Tongue (tissue), 2 donors: ENCODE measurements around the gene CHMP1A. TPM values are rescaled to one million over a fixed set of nuclear protein-coding genes. Genes with fewer than 3 reads are reported as not detected.

ENCODE experiments used
- DNase-seq: peaks from one replicate; pipeline ENCODE4 v3.0.0-alpha.2; 2015
- total RNA-seq: library from RNA; depleted of rRNA; stranded (reverse); fragments of >200 nt; gene quantifications from one replicate; pipeline ENCODE4 v1.2.3, GENCODE V29; 2014

The CHMP1A gene
- total RNA-seq, 1 donor from 2014 or later, result 74.9 TPM

DNA sequence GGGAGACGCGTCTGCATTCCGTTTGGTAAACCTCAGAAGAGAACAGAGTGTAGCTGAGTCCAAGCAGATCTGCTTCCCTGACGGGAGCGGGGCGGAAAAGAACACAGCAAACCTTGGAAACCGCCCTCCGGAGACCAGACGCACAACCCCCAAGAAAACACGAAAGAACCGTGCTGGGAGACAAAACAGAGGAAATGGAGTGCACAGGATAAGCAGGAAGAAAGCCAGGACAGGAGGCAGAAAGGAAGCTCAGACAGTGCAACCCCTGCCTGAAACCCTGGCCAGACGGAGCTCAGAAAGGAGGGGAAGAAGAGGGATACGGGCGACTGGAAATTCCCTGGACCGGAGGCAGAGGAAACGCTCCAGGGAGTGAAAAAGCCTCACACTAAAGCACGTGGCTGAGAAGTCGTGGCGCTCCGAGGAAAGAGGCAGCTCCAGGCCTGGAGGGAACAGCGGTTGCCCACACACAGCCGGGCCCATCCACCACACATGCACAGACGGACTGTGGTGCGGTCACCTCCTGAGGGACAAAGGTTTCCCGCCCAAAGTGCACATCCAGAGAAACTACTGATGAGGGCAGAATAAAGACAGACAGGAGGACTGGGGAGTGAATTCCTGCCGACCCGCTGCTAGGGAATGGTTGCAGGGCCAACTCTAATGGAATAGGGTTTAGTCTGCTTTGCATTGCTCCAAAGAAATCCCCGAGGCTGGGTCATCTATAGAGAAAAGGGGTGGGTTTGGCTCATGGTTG, 33.8 kb downstream of the CHMP1A start:
- DNase-seq, result peak; percentile 30

DNA sequence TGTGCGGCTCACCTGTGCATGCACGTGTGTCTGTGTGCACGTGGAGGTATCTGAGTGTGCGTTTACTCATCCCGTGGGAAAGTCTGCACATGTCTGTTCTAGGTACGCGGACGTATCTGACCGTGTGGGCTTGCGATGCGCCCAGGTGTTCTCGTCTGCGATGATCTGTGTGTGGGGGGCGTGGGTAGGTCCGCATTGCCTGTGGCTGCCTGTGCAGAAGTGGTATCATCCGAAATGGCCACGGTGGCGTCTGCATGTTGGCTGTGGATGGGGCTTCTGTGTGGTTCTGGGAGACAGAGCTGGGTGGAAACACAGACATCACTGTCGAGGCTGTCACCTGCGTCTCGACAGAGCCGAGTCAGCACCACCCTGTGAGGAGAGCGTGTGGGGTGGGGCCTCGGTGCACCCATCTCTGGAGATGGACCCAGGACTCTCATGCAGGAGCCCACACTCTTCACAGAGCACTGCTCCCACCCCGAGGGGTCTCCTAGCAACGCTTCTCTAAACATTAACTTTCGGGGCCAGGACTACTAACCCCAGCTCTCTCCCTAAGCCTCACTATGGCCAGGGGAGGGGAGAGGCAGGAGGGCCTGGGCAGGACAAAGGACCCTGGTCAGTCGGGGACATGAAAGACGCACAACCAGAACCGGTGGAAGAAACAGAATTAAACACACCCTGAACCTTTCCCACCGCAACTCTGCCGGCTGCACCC, 35.7 kb downstream of the CHMP1A start:
- DNase-seq, result no peak

DNA sequence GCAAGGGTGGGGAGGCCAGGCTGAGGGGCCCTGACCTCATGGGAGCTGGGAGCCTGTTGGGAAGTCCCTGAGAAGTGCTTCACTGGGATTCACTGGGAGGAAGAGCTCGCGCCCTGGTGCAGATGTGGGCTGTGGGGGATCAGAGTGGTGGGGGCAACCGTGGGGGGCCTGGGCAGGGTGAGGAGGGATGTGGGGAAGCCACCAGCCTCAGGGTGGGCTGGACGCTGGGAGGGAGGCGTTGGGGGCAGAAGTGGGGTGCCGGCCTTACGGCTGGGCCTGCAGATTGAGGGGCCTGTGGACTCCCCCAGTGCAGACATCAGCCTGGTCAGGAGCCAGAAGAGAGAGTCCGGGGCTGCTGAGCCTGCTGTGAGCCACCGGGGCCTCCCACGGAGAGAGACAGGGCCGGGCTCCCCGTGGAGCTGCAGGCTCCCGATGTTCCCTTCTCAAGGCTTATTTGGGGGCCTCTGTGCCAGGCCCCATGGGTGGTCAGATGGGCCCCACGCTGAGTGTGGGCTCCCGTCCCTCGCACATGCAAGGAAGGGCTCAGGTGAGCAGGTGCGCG, 36.3 kb downstream of the CHMP1A start:
- DNase-seq, result no peak

DNA sequence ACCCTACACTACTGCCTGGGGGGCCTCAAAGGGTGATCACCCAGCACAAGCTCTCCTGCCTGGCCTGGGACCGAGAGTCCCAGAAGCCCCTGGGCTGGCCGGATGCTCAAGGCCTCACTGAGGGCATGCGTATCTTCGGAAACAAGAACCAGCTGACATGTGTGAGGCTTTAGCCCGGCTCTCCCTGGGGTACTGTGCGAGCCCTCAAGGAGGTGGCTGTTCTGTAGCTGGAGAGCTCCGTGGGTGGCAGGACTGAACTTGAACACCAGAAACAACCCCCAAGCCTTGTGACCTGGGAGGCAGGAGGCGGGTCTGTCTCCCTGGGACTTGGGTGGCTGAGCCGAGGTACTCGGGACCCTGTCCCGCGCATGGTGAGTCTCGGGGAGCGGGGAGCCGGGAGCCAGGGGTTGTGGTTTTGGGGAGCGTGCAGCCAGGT, 37.1 kb downstream of the CHMP1A start:
- DNase-seq, result no peak

- no peak for DNase-seq
Measured at GRCh38 chr16:89619840-89620239, 37.7 kb downstream of the CHMP1A start.

GRCh38 chr16:89618109-89618998, 39.2 kb downstream of the CHMP1A start:
- DNase-seq, result no peak

GRCh38 chr16:89617036-89617435, 40.5 kb downstream of the CHMP1A start:
- DNase-seq, result no peak

GRCh38 chr16:89616623-89617022, 40.9 kb downstream of the CHMP1A start:
- no peak for DNase-seq

GRCh38 chr16:89615596-89616090, 41.9 kb downstream of the CHMP1A start:
- DNase-seq, result no peak

DNA sequence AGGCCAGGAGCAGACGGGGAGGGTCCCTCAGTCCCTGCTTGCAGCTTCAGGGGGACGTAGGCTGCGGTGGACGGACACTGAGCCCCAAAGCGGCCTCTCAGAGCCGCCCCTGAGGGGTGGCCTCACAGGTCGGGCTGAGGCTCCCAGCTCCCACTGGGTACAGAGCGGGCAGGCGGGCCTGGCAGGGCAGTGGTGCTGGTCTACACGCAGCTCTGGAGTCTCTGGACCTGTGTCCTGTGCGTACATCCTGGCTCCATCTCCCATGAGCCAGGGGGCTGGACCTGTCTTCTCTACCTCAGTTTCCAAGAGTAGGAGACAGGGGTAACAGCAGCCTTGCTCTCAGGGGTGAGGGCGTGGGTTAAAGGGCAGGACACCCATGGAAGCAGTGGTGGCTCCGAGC, 42.3 kb downstream of the CHMP1A start:
- DNase-seq, result no peak

- no peak for DNase-seq
Measured at GRCh38 chr16:89613954-89614459, 43.5 kb downstream of the CHMP1A start.

GRCh38 chr16:89613231-89613953, 44.1 kb downstream of the CHMP1A start, which contains the start of gene DPEP1:
TSS of gene DPEP1 (plus strand) at chr16:89613642. CDS start at chr16:89630411, 16,769 bp downstream.
- no peak for DNase-seq

DNA sequence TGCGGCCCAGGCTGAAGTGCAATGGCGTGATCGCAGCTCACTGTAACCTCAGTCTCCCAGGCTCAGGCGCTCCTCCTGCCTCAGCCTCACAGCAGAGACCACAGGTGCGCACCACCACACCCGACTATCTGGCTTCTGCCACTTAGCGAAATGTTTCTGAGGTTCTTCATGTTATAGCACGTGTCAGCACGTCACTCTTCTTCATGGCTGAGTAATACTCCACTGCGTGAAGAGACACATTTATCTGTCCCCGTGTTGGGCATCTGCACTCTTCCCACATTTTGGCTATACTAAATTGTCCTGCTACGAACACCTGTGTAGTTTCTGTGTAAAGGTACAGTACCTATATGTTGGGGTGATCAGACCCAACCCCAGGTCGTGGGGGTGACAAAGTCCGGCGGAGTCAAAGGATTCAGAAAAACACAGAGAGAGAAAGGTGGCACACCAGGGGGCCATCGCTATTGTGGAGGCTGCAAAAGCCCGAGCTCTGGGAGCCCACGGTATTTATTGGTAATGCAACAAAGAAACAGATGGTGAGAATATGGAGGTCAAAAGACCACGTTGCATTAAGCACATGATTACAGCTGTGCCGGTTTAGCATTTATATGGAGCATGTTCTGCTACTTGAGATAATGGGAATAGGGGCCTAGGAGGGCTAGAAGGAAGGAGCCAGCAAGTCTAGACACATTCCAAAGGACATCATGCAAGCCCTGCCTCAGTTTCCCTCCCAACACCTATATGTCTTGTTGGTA, 44.9 kb downstream of the CHMP1A start:
- DNase-seq, result no peak

- DNase-seq, result no peak
Measured at GRCh38 chr16:89610108-89610453, 47.4 kb downstream of the CHMP1A start.

DNA sequence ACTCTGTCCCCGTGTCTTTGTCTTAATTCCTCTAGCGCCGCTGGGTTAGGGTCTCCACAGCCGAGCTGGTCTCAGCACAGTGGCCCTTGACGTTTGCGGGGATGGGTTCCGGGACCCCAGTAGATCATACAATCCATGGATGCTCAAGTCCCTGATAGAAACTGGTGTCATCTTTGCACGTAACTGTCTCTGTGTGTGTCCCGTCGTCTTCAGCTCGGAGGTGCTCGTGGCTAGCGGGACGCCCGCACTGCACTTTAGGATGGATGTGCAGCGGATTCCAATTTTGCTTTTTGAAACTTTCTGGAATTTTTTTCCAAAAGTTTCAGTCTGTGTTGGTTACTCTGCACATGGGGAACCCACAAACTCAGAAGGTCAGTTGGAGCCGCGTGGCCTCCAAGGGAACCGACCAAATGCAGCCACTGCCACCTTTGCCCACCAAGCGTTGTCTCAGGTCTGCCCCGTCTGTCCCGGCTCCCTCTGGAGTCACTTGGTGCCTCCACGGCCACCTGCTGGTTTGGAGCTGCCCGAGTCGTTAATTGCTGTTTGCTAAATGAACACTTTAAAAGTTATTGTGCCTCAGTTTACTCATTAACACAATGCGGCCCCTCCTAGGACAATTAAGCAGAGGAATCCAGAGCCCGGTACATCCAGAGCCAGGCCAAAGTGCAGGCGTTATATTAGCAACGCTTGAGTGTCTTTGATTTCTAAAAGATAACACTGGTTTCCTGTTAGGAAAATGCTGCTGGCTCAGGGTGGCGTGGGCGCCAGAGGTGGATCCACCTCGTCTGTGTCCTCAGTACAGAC, 49.4 kb downstream of the CHMP1A start:
- no peak for DNase-seq

DNA sequence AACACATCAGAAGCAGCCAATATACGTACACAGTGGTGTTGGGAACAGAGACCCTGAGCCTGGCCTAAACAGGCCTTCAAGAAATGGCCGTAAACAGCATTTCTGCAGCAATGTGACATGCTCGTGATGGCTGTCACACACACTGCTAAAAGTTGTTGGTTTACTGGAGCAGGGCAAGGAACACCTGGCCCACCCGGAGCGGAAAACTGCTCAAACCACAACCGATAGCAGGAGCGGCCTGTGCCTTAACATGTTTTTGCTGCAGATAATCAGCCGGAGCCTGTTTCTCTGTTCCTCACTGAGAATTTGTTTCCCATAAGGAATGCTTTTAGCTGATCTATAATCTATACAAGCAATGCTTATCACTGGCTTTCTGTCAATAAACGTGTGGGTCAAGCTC, 50.1 kb downstream of the CHMP1A start:
- DNase-seq, result no peak

DNA sequence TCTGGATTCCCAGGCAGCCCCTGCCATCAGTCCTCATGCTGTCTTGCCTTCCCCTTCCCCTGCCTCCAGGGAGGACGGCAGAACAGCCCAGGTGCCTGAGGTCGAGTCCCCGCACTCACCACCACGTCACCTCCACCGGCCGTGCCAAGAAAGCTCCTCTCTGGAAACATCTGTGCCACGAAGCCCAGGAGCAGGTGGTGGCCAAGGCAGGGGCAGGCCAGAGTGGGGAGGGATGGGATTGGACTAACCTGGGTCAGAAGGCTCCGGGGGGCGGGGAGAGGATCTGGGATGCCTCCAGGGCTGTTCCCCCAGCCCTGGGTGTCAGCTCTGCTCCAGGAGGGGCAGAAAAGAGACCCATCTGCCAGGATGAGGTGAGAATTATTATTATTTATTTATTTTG, 51.5 kb downstream of the CHMP1A start:
- no peak for DNase-seq

DNA sequence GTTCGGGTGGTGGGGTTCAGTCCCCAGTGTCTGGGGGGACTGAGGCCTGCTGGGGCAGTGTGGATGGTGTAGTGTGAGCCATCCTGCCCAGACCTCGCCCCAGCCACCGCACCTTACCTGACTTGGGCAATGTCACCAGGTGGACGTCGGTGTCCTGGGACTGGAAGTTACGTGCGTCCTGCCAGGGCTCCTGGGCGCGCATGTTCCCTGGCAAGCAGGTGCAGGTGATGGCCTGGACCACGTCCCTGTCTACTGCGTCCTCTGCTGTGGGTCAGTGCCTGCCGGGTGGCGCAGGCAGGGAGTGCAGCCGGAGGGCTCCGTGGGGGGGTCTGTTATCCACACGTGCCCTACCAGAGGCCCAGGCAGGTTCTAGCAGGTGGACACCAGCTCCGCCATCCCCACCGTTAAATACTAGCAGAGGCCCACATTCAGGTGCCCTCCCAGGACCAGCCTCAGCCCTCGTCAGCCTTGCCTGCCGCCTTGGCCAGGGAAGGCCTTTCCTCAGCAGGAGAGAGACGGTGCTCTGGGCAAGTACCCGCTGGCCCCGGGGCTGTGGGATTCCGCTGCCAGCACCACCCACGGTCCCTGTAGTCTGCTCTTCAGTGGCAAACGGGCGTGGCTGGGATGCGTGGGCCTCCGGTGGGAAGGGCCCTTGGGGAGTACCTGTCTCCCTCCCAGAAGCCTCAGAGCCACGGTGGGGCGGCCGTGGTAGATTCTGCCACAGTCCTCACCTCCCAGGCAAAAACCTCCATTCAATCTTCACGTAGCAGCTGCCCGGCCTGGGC, 52.1 kb downstream of the CHMP1A start:
- DNase-seq, result no peak

- DNase-seq, result no peak
Measured at GRCh38 chr16:89604764-89605163, 52.7 kb downstream of the CHMP1A start.
